OCI-LY7 (cell line): ENCODE data around the gene BSPRY. TPM values are rescaled to one million over a fixed set of nuclear protein-coding genes. Genes with fewer than 3 reads are reported as not detected.

Experiments used
- BruUV-seq: library from RNA; stranded (reverse); fragments of 400-500 nt; replicated peaks from 2 replicates; lab custom pipeline; 2021; lab: Mats Ljungman, UMichigan
- CTCF ChIA-PET: fragments of 300-600 bp; sonication (Branson Sonifier 250); formaldehyde crosslinking; loops from one replicate; lab custom pipeline; 2022; ENCODE audit warnings: antibody characterized with exemption; ENCODE audit not compliant: unreplicated experiment; lab: Charles Lee
- POLR2A ChIA-PET: fragments of 300-600 bp; sonication (Branson Sonifier 250); formaldehyde crosslinking; loops from one replicate; lab custom pipeline; 2022; ENCODE audit warnings: antibody characterized with exemption; lab: Charles Lee
- DNase-seq: peaks from one replicate; pipeline ENCODE4 v3.0.0-alpha.2; 2015; ENCODE audit warnings: low spot score
- H2AFZ ChIP-seq: fragments of 200-600 bp; sonication (generic), shearing (Covaris generic); 2 replicates; pipeline ENCODE4 v1.6.1; 2014; ENCODE audit warnings: mild to moderate bottlenecking, antibody characterized with exemption, low read length, moderate library complexity
- H3K27ac ChIP-seq: fragments of 200-600 bp; sonication (generic); 2 replicates; pipeline ENCODE4 v1.5.1; 2014; ENCODE audit warnings: mixed run types, low read depth, mild to moderate bottlenecking, moderate library complexity, low read length, inconsistent platforms; ENCODE audit not compliant: poor library complexity, severe bottlenecking
- H3K36me3 ChIP-seq: fragments of 200-600 bp; sonication (generic); 2 replicates; pipeline ENCODE4 v1.6.1; 2014; ENCODE audit warnings: mild to moderate bottlenecking, antibody characterized with exemption, low read length, moderate library complexity, mixed read lengths; ENCODE audit not compliant: insufficient read depth
- H3K4me1 ChIP-seq: fragments of 200-600 bp; sonication (generic); 2 replicates; pipeline ENCODE4 v1.5.1; 2014; ENCODE audit warnings: mild to moderate bottlenecking, low read length; ENCODE audit not compliant: insufficient read depth, poor library complexity, severe bottlenecking
- H3K4me2 ChIP-seq: fragments of 200-600 bp; sonication (generic); 2 replicates; pipeline ENCODE4 v1.6.1; 2014; ENCODE audit warnings: mild to moderate bottlenecking, low read length
- H3K4me3 ChIP-seq: fragments of 200-600 bp; sonication (generic); 2 replicates; pipeline ENCODE4 v1.5.1; 2014; ENCODE audit warnings: mild to moderate bottlenecking, low read depth, low read length; ENCODE audit not compliant: poor library complexity, severe bottlenecking
- H3K79me2 ChIP-seq: fragments of 200-600 bp; sonication (generic); 2 replicates; pipeline ENCODE4 v1.6.1; 2016; ENCODE audit warnings: low read depth, mild to moderate bottlenecking, low read length, moderate library complexity, mixed read lengths; ENCODE audit not compliant: insufficient read depth
- H3K9me2 ChIP-seq: fragments of 200-600 bp; sonication (generic); 2 replicates; pipeline ENCODE4 v1.6.1; 2016; ENCODE audit warnings: mild to moderate bottlenecking, low read length, mixed read lengths; ENCODE audit not compliant: insufficient read depth
- H3K9me3 ChIP-seq: fragments of 200-600 bp; sonication (generic); 2 replicates; pipeline ENCODE4 v1.6.1; 2014; ENCODE audit warnings: mild to moderate bottlenecking, mixed run types, low read length, mixed read lengths
- H4K20me1 ChIP-seq: fragments of 200-600 bp; sonication (generic); 2 replicates; pipeline ENCODE4 v1.6.1; 2014; ENCODE audit warnings: mild to moderate bottlenecking, antibody characterized with exemption, low read length, moderate library complexity, mixed read lengths; ENCODE audit not compliant: insufficient read depth
- EZH2phosphoT487 ChIP-seq: fragments of 200-600 bp; sonication (generic); IDR thresholded peaks from 2 replicates; pipeline ENCODE4 v1.6.1; 2018; ENCODE audit warnings: low read depth, borderline replicate concordance, mild to moderate bottlenecking, mixed run types, antibody characterized with exemption, low read length, moderate library complexity, mixed read lengths
- intact Hi-C: fragments of 100-400 bp; cut with micrococcal nuclease; formaldehyde crosslinking; loops from one replicate; pipeline ENCODE4 v1.10.0; 2022; ENCODE audit not compliant: unreplicated experiment
- total RNA-seq, 2 experiments: library from RNA; depleted of rRNA in 1 of 2; stranded (reverse); fragments of >200 nt in 1 of 2; shearing (Covaris generic) in 1 of 2; gene quantifications; 2 replicates each; pipeline ENCODE4 v1.2.3, GENCODE V29; 2014 to 2022
- TF ChIP-seq, protein P1 (sequence below): fragments of 200-600 bp; sonication (generic); conservative IDR thresholded peaks from 2 replicates; pipeline ENCODE4 v1.5.1; 2014; ENCODE audit warnings: mild to moderate bottlenecking, antibody characterized with exemption, low read length, moderate library complexity, mixed read lengths

The BSPRY gene
- total RNA-seq, 2 experiments from 2014 or later, result 0.54 to 0.82 TPM

- CTCF ChIA-PET, result no interaction called here
- H3K4me3 ChIP-seq, result no peak overlapping the region
- H3K36me3 ChIP-seq, result no peaks in the 10 kb centered on the region
- no peak overlapping the region for H3K27ac ChIP-seq
- intact Hi-C loops, result no loop called here
- H4K20me1 ChIP-seq, result no peaks in the 10 kb centered on the region
- H3K4me2 ChIP-seq, result no peak overlapping the region
- DNase-seq, result no peak
- no peaks in the 10 kb centered on the region for H3K79me2 ChIP-seq
- POLR2A ChIA-PET, result no interaction called here
- H3K9me2 ChIP-seq, result no peaks in the 10 kb centered on the region
- no peaks in the 10 kb centered on the region for H3K9me3 ChIP-seq
- TF ChIP-seq, protein P1, sequence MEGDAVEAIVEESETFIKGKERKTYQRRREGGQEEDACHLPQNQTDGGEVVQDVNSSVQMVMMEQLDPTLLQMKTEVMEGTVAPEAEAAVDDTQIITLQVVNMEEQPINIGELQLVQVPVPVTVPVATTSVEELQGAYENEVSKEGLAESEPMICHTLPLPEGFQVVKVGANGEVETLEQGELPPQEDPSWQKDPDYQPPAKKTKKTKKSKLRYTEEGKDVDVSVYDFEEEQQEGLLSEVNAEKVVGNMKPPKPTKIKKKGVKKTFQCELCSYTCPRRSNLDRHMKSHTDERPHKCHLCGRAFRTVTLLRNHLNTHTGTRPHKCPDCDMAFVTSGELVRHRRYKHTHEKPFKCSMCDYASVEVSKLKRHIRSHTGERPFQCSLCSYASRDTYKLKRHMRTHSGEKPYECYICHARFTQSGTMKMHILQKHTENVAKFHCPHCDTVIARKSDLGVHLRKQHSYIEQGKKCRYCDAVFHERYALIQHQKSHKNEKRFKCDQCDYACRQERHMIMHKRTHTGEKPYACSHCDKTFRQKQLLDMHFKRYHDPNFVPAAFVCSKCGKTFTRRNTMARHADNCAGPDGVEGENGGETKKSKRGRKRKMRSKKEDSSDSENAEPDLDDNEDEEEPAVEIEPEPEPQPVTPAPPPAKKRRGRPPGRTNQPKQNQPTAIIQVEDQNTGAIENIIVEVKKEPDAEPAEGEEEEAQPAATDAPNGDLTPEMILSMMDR, result no peak
- no peak for TF ChIP-seq EZH2phosphoT487
- no TSS peak for BruUV-seq
- H3K4me1 ChIP-seq, result peaks cover 12% of the 10 kb centered on the region
- H2AFZ ChIP-seq, result no peak overlapping the region
Observed at GRCh38 chr9:113398796-113399195, 49.5 kb downstream of the BSPRY start.

DNA sequence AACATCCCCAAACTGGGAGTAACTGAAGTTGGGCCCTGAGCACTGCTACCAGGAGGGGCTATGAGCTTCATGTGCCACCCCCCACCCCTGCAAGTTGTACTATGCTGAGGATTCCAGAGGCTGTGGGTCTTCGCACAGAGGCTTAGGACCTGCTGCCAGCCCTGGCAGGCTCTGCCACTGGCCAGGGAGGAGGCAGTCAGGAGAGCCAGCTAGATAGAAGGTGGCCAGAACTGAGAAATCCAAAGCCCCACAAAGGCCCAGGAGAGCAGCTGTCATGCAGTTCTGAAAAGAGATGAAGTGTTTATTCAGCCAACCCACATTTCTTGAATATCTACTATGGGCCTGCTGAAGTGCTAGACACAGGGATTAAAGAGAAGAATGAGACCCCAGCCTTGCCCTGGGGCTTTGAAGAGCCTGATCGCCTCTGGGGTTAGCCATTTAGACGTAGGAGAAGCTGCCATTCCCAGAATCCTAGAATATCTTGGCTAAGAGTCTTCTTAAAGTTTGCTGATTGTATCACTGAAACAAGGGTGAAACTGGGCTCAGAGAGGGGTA, 50.4 kb downstream of the BSPRY start:
- H3K4me1 ChIP-seq, result peaks cover 12% of the 10 kb centered on the region
- no TSS peak for BruUV-seq
- no peak overlapping the region for H2AFZ ChIP-seq
- H3K4me3 ChIP-seq, result no peak overlapping the region
- no peaks in the 10 kb centered on the region for H3K9me3 ChIP-seq
- H3K9me2 ChIP-seq, result no peaks in the 10 kb centered on the region
- H3K27ac ChIP-seq, result no peak overlapping the region
- H3K4me2 ChIP-seq, result peak overlapping the region; percentile 75
- peaks cover under 1% of the 10 kb centered on the region; the same call in 1 of the 2 replicates for H3K36me3 ChIP-seq
- no peak for DNase-seq
- ChIA-PET CTCF (no interaction called here), POLR2A (interaction anchor here (0.5 to 1.9 kb wide), 3 partner anchors 12 to 125 kb away, joined by 4 to 5 read pairs (median 5); partner anchors contain the start of genes CDC26 and PRPF4)
- H3K79me2 ChIP-seq, result no peaks in the 10 kb centered on the region
- intact Hi-C loops, result loop anchor here (5.0 kb wide), 1 partner anchor 57 kb away; the partner anchor contains the start of gene WDR31
- no peaks in the 10 kb centered on the region for H4K20me1 ChIP-seq
- no peak for TF ChIP-seq EZH2phosphoT487
- TF ChIP-seq, protein P1, result no peak
